ENCODE measurements around the gene ADAM19.

Gene ADAM19, protein sequence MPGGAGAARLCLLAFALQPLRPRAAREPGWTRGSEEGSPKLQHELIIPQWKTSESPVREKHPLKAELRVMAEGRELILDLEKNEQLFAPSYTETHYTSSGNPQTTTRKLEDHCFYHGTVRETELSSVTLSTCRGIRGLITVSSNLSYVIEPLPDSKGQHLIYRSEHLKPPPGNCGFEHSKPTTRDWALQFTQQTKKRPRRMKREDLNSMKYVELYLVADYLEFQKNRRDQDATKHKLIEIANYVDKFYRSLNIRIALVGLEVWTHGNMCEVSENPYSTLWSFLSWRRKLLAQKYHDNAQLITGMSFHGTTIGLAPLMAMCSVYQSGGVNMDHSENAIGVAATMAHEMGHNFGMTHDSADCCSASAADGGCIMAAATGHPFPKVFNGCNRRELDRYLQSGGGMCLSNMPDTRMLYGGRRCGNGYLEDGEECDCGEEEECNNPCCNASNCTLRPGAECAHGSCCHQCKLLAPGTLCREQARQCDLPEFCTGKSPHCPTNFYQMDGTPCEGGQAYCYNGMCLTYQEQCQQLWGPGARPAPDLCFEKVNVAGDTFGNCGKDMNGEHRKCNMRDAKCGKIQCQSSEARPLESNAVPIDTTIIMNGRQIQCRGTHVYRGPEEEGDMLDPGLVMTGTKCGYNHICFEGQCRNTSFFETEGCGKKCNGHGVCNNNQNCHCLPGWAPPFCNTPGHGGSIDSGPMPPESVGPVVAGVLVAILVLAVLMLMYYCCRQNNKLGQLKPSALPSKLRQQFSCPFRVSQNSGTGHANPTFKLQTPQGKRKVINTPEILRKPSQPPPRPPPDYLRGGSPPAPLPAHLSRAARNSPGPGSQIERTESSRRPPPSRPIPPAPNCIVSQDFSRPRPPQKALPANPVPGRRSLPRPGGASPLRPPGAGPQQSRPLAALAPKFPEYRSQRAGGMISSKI

DNA sequence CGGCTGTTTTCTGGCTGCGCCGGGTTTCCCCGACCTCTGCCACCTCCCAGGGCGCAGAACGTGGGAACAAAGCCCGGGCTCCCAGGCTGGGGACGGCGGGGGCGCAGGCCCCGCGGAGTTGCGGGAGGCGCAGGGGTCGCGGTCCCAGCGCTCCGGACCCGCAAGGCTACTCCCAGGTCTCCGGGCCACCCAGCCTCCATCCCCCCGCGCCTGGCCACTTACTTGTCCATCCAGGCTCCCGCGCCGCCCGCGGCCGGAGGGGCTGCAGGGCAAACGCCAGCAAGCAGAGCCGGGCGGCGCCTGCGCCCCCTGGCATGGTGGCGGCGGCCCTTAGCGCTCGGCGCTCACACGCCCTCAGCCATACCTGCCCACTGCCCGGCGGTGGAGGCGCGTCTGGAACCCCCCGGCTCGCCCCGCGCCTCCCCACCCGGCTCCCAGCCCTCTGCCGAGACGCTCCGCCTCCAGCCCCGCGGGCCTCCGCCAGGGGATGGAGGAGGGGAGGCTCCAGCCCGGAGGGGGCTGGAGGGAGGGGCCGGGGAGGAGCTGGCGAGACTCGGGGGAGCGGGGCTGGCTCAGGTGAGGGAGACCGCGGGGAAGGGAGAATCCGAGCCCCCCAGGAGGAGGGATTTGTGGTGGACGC lies at the start of gene ADAM19:
Gene ADAM19, minus strand, starts transcription at position 395 of the 640 bp plus-strand sequence. Its CDS starts 79 bp downstream, at position 316.
- DNase-seq, result peak; percentile 39 to 48

DNA sequence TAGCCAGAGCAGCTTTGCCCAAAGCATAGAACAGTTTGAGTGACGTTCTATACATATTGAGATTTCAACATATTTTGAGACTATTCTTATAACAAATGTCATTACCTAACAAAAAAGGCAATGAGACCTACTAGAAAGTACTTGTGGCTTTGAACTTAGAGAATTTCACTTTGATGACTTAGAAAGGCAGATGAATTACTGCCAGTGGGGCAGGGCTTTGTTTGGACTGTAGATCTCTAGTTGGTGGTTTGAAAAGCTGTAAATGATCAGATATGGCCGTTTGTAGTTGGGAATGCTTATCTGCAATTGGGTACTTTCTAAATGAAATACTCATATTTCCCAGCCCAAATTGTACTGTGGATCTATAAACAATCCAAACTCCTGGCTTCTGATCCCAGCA lies 48.6 kb upstream of the ADAM19 start:
- no peak for DNase-seq

DNA sequence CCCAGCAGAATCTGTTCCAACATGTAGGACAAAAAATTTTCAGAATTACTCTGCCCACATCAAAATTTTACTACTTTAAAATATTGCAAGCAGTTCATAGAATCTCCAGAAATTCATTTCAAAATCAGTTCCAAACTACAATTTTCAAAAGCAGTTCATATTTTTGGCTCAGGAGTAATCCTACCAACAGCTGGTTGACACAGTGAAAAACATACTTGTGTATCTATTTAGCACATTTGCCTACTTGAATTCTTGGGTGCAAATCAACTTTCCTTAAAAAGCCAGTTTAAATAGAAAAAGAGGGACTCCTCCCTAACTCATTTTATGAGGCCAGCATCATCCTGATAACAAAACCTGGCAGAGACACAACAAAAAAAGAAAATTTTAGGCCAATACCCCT lies 45.2 kb upstream of the ADAM19 start:
- no peak for DNase-seq

DNA sequence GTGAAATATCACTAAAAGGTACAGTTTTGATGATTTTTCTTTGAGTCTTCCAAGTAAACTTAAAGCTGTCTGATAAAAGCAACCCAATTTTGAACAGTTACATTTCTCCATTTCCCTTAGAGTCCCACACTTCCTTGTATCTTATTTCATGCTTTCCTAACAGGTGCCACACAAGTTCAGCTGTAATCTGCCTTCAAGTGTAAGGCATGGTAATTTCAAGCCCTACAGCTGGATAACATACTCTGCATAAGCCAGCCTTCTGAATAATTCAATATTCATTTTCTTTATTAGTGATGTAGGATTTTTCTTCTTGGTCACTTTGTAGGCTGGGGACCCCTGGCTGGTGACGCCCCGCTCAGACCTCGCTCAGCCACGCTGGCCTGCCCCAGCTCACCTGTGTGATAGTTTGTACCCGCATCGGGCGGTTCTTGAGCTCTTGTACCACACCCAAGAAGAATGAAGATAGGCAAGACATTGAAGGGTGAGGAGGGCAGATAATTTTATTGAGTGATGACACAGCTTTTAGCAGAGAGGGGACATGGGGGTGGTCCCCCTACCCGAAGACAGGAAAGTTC lies 42.7 kb upstream of the ADAM19 start:
- no peak for DNase-seq

DNA sequence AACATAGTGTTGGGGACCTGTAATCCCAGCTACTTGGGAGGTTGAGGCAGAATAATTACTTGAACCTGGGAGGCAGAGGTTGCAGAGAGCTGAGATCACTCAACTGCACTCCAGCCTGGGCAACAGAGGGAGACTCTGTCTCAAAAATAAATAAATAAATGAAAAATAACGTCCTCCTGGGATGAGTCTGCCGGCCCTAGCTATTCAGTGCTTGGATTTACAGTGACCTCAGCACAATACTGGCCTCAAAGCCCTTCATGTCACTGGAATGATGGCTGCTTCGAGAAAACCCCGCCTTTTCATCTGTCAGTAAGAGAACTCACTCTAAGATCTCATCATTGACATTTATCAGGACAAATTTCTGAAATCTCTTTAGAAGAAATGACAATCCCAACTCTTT lies 41.2 kb upstream of the ADAM19 start:
- DNase-seq, result no peak

DNA sequence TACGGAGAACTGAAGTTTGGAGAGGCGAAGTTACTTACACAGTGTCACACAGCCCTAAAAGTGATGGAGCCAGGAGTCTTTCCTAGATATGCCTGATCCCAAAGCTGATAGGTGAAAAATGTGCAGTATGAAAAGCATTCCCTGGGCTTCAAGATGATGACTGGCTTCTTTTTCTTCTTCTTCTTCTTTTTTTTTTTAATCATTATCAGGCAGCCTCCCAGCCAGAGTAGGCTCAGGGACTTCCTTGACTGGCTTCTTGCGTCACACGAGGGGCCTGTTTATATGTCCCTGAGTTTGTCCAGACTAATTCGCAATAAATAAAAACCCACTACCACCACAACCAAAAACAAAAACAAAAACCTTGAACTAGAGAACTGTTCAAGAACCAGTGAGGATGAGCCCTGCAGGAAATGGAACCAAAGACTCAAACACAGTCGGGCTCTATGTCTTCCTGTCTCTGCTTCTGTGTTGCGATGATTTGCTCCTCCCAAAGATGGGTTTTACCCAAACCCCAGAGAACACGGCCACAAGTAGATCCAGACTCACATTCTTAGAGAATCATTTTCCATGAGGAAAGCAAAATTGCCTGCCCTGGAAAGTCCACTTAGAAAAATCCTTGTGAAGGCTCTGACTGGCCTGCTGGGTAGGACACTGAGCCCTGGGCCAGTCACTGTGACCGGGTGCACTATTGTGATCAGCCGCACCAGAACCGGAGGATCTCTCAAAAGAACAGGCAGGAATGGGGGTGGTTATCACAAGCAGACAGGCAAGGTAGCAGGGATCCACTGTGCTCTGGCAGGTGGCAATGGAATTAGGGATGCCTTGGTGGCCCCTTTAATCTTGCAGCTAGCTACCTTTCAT lies 38.0 kb upstream of the ADAM19 start:
- DNase-seq, result peak in 1 of 2 donors; percentile 32

DNA sequence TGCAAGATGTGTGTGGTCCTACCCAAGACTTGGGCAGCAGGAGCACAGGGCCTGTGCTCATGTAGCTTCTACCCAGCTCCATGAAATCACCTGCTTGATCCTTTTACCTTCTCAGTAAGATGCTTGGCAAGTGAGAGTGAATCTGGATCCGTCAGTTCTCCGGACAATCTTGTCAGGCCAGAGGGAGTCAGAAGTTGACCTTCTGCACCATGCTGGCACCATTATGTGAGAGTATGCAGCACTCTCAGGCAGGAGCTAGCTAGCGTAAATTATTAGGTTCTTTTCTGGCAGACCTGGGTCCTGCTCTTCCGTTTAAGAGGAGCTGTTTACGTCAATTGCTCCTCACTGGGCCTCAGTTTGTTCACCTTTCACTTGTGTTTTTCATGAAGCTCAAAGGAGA lies 37.0 kb upstream of the ADAM19 start:
- DNase-seq, result no peak

DNA sequence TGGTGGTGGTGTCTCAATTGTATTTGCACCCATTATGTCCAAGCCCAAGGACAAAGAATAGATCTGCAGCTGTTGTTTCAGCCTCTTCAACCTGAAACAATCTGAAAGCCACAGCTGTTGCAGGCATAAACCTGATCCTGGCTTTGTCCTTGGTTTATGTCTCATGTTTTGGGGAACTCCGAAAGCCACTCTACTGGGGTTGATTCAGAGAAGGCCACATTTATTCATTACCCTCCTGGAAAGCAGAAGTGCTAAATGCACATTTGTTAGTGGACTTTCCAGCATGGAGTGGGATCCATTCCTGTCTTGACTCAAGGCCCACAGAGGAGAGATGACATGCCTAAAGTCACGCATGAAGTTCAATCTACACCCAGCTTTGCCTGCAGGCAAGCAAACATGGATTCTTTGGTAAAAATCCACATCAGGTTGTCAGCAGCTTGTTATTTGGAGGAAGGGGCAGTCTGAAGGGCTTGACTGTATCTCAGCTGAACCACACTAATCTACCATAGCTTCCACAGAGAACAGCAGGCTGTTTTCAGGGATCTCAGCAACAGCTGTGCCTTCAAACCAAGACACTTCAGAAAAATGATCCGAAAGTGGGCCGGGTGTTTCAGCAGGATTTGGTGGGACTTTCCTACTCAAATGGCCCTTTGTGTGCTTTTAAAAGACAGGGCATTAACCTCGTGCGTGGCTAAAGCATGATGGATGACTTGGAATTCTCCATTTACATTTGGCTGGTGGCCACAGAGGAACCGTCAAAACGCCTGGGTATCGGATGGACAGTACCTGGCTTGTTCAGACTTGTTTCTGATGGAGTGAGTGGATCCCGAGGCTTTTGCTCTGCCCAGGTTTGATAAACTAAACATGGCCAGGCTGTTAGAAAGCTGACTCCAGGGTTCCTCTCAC lies 36.2 kb upstream of the ADAM19 start:
- DNase-seq, result peak in 1 of 2 donors; percentile 18

DNA sequence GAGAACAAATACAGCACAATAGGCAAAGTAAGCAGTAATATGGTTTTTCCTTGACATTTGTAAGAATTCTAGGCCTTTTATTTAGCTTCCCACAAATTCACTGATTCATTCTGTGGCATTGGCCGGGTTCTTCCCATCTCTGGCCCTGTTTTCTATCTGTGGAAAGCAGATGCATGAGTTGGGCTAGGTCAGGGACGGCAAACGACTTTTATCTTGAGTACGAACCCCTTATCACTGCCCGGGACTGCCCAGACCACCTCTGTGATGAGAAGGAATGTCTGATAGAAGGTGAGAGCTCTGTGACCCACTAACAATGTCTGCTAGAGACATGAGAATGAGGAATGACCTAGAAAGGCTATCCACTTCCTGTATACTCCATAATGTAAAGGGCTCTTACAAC lies 35.4 kb upstream of the ADAM19 start:
- no peak for DNase-seq

DNA sequence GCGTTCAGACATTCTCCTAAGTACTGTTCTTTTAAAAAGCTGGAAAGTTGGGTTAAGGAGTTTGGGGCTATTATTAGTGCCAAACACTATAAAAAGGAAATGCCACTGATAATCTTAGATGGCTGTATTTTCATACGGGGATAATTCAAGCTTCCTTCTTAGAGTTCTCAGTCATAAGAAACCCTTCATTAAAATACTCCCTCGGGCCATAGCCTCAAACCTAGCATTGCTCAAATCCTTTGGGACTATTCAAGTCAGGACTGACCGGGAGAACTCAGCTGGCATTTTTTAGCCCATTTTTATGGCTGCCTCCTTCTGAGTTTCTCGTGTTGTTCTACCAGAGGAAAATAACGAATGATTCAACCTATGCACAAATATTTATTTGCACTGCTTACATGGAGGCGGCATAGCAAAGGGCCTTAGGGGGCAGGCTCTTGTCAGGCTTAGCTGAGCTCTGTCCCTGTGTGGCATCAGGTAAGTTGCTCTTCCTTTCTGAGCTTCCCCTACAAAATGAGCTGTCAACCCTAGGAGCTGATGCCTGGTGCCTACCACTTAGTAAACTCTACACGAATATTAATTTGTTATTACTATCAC lies 33.5 kb upstream of the ADAM19 start:
- no peak for DNase-seq

DNA sequence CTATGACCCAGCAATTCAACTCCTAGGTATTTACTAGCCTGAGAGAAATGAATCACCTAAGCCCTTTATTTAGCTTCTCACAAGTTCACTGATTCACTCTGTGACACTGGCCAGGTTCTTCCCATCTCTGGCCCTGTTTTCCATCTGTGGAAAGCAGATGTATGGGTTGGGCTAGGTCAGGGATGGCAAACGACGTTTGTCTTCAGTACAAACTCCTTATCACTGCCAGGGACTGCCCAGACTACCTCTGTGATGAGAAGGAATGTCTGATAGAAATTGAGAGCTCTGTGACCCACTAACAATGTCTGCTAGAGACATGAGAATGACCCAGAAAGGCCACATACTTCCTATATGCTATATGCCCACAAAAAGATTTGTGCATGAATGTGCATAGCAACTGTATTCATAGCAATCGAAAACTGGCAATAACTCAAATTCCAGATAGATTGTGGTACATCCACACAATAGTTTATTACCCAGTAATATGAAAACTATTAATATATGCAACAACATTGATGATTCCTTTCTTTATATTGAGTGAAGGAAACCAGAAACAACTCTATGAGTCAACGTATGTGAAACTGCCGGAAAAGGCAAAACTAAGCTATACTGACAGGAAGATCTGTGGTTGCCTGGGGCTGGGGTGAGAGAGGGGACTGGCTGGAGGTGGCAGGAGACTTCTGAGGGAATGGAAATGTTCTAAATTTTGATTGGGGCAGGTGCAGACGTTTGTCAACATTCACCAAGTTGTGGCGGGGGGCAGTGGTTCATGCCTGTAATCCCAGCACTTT lies 32.0 kb upstream of the ADAM19 start:
- DNase-seq, result peak; percentile 47 to 66

DNA sequence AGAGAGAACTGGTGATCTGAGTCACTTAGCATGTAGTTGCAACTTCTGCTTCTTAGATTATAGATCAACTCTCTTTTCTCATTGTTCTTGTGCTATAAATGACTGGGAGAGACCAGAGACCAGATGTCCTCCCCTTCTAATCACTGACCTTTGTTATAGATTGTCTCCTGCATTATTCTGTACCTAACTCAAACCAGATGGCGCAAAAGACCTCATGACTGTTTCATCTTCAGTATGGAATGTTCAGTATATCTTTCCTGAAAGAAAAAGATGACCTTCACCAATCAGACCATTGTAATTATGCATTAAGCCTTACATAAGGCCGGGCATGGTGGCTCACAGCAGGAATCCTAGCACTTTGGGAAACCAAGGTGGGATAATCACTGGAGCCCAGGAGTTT lies 30.5 kb upstream of the ADAM19 start:
- DNase-seq, result no peak

DNA sequence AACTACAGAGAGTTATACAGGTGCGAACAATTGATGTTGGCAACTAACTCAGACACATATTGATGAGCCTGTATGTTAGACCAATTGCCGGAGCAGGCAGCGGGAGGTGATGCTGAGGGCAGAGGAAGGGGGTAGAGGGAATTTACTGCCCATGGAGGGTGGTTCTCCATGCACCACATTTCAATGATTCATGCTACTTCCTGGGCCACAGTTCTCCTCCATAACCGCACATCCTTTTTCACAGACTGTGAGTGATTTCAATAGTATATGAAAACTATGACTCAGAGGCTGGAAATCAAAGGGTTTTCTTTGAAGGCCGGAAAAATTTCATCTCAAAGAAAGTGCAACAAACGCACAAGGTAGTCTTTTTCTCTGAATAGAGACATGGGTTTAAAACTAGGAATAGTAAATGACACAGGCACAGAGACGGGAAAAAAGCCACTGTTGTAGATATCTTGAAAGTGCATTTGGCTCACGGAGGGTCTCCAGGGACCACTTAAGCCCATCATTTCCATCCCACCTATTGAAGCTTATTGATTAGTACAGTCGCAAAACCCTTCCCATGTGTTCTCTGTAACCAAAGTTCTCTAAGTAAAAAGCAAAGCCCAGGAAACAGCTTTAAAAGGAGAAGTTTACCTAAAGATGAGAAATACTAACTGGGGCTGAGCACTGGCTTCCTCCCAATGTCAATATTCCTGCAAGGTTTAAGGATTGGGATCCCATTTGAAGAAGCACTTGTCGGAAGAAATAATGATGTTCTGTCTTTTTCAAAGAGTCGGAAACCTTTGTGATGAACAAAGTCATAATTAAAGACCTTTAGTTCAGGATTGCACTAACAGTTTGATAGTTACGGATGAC lies 28.0 kb upstream of the ADAM19 start:
- peak; percentile 71 to 82 for DNase-seq

DNA sequence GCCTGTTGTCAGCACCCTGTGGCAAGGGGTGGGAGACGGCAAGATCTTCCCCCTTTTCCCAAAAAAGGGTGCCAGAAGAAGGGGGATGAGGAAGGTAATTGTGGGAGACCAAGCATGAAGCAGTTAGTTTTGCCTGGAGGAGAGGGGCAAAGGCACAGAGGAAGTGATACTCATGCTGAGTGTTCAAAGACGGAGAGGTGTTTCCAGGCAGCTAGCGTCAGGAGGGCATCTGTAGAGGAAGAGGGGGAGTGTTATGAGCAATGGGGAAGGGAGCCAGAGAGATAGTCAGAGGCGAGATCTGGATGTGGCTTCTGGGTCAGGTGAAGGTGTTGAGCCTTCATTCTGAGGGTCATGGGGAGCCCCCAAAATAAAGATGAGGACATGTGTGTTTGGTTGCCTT lies 26.9 kb upstream of the ADAM19 start:
- peak; percentile 36 to 55 for DNase-seq

DNA sequence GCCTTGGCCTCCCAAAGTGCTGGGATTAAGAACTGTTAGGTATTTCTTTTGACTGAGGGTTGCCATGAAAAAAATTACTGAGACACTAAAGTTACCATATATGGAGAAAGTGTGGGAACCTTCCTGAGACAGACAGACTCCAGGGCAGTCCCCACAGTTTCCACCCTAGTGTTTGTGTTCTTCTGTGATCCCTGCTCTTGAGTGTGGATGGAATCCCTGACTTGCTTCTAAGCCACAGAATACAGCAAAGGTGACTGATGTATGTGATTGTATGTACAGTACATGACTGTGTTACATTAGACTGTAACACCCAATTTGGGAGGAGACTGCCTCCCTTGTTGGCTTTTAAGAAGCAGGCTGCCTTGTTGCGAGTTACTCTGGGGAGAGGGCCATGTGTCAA lies 24.7 kb upstream of the ADAM19 start:
- DNase-seq, result no peak

DNA sequence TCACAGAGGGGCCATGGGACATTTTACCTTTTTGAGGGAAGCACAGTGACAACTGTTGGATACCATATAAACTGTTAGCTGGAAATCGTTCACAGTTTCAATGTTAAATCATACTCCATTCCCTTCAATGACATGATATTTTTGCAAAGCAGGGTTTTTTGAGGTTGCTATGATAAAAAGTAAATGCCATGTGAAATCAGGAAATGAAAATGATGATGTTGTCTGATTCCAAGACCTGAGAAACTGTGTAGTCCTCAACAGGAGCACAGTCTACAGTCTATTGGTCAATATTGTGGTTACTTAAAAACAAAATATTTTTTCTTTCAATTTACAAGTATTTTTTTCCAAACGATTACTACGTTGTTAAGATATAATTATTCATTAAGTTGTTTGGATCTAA lies 24.0 kb upstream of the ADAM19 start:
- DNase-seq, result peak in 1 of 2 donors; percentile 43

DNA sequence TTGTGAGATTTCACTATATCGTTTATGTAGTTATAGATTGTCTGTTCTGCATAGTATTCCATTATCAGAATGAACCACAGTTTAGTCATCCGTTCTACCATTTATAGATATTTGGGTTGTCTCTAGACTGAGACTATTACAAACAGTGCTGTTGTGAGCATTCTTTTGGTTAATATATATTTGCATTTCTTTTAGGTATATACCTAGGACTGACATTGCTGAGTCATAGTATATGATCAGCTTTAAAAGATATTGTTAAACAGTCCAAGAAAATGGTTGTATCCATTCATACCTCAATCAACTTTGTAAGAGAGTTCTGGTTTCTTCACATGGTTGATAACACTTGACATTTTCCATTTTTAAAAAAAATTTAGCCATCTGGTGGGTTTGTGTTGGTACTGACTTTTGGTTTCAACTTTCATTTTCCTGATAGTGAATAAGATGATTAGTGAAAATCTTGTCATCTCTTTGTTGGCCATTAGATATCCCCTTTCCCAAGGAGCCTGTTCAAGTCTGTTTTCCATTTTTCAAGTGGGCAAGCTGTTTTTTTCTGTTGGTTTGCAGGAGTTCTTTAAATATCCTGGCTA lies 22.9 kb upstream of the ADAM19 start:
- DNase-seq, result no peak

DNA sequence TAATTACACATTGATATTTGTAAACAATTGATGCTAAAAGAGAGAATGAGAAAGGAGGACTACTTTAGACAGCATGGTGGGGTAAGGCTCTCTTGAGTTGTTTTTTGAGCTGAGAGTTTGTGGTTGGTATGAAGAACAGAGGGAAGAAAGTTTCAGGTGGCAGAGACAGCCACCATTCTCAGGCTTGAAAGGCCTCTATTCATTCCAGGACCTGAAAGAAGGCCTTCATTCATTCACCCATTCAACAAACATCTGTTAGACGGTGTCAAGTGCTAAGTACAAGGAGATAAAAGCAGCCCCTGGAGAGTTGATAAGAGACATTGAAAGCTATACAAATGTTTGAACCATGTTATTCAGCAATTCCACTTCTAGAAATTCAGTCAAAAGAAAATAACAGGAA lies 21.7 kb upstream of the ADAM19 start:
- DNase-seq, result no peak

Measured in CD4-positive, alpha-beta T cell treated with Interleukin-4 for 1 hour (primary cell).